Measurements from ENCODE around the gene SCN1A.
"Not testable (repeated sequence)": the region's sequence is repeated elsewhere in the genome, so short reads cannot be mapped to it uniquely, and the experiment has no call there.

The SCN1A gene

DNA sequence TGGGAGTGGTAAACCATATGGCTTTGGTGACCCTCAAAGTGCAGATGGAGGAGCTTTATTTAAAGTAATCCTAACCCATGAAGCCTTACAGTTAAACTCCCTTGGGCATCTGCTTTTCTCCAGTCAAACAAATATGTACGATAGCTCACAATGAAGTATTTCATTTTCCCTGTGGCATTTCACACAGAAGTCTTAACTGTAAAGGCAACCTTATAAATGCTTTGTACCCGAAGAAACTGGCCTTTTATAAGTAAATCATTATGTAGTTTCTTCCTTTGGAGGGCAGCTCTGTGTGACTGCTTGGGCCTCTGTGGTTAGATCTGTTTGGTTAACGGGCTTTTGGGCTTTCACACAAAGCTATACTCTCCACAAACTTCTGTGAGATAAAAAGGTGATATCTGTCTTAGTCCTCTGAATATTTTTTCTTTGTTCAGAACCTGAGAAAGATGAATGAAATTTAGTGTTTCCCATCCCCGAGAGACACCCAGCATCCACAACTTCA, 46.6 kb downstream of the SCN1A start:
- DNase-seq = no peak

GRCh38 chr2:166074430-166074829, 53.4 kb downstream of the SCN1A start:
- no peak for DNase-seq

DNA sequence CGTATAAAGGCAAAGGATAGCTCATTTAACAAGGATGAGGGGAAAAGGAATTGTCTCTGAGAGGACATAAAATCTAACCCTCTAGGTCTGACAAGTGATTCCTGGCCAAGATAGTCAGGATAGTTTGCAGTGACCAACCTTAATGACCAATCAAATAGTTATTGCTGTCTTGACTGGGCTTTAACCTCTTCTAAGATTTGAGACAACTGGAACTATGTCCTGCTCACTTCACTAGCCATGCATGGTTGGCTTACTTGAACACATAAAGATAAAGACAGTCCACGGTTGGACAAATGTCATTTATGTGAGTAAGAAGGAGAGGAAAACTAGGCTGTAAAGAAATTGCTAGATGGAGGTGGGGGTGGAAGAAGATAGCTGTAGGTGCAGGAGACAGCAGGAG, 53.8 kb downstream of the SCN1A start:
- no peak for DNase-seq

DNA sequence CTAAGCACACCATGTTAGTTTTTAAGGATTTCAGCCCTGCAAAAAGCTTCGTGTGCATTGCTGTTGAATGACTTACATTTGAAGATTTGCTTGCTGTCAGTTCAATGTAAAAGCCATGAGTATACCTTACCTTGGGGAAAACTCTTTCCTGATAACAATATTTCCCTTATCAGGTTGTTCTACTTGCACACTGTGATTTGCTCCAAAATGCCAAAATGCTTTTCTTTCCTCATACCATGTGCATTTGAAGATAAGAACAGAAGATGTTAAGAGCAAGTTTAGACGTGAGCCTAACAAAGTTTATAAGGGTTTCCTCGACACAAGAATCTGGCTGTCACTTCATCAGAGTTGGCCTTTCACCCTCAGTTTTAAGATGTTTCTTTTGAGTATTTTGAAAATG, 57.6 kb downstream of the SCN1A start:
- DNase-seq = no peak

GRCh38 chr2:166068981-166069380, 58.8 kb downstream of the SCN1A start:
- DNase-seq = no peak

DNA sequence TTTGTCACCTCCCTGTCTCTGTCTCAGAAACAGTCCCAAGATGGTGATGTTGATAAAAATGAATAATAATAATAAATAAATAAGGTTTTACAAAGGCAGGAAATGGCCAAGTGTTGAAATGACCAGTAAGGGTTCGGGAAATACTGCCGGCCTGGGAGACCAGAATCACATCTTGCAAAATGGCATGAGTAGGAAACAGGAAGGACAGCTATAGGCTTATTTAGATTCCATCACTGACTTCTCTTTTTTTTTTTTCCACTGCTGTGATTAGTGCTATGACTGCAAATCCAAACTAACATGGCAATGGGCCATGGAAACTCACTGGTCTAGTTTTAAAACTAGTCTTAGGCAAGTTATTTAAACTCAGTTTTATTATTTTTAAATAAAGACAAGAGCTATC, 60.6 kb downstream of the SCN1A start:
- no peak for DNase-seq

- no peak for DNase-seq
Observed at GRCh38 chr2:166060191-166060590, 67.6 kb downstream of the SCN1A start.

DNA sequence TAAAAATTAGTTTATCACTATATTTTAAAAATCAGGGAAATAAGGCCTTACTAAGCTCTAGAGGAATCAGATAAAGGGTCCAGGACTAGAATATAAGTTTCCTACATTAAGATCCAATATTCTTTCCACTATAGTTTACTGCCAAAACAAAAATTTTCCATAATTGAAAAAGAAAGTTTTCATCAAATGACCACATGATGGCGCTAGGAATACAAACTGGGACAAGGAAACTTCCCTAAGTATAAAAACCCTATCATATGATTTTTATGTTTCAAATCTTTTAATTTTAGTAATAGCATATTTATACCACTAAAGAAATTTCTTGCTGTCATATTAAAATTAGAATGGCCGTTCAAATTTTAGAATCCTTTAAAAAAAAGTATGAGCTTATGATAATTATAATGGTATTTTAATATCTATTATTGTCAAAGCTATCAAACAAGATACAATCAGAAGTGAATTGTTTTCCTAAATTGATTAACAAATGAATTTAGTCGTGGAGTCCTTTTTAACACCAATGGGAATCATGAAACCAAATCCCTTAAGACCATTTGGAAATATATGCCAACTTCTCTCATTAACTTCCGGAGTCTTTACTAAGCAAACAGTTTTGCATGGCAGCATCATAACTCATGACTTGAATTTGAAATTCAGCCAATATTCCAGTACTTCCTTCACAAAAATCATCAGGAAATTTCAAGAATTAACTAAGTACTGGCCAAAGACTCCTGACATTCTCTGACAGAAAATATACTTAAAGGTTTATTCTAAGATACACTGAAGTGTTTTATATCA, 70.3 kb downstream of the SCN1A start:
- DNase-seq = no peak

DNA sequence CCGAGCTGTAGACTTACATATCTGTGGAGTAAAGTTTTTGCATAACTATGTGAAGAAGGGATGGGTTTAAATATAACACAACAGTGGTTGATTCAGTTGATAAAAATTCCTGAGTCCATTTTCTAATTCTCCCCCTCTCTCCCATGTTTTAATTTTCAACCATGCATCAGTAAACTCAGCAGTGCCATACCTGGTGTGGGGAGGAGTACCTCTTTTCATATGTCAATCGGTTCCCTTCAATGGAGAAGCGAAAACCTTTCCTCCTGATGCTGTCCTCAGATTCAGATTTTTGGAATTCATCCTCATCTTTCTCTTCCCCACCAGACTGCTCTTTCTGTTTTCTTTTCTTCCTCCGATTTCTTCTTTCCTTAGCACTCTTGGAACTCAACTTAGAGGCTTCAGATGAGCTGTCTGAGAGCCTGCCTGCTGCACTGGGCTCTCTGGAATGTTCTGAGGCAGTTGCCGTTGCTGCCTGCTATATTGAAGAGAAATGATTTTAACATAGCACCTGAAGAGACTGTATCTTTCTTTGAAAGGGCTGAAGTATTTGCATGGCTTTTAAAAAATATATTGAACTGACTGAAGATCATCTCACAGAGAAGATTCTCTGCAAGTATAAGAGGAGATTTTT, 82.9 kb downstream of the SCN1A start:
- DNase-seq = no peak

DNA sequence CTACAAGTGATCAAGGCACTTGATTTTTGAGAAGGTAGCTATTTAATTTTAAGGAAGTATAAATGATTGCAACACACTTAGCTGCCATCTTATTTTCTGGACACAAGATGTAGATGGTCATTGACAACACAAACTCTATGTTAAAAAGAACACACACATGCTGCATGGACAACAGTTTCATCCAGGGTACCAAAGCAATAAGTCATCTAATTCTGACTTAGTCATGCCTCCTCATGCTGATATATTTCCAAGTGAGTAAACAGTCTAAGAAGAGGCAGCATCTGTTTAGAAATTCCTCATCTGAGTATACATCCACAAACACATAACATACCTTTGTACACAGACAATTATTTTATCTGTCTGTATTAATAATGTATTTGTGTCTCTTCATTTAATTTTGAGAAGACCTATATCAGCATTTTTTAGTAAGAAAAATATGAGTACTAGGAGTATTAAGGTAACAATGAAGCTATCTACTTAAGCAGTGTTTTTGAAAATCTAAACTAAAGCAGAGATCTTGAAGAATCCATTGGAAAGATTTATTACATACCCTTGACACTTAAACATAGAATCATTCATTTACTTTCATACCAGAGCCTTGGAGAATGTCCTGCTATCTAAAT, 84.9 kb downstream of the SCN1A start:
- DNase-seq = no peak

DNA sequence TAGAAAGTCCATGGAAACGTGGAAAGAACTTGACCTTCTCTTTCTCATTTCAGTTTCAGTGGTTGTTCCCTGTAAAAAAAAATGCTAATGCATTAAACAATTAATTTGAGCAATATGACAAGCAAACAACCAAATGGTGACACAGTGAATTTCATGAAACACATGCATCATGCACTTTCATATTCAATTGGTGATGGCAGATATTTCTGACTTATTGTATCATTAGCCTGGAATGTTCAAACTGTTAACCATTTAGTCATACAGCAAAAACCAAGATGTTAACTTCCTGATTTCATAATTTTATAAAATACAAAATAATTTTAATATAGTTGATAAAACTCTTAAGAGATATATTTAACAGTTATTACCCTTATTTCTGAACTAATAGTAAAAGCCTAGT, 85.5 kb downstream of the SCN1A start:
- no peak for DNase-seq

DNA sequence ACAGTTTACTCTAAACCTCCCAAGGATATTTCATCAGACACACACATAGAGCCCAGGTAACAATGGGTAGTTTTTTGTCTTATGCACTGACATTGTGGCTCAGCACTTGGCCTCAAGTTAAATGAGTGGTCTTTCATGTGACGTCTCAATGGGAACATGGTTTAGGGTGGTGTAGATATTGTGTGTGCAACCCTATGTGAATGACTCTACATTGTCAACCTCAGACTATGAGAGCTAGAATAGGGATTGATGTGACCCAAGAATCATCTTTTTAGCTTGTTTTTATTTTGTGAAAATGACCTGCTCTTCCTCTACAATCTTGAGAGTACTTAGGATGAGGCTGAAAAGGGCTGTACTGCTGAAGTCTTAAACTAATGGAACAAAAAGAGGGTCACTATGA, 86.2 kb downstream of the SCN1A start:
- no peak for DNase-seq

DNA sequence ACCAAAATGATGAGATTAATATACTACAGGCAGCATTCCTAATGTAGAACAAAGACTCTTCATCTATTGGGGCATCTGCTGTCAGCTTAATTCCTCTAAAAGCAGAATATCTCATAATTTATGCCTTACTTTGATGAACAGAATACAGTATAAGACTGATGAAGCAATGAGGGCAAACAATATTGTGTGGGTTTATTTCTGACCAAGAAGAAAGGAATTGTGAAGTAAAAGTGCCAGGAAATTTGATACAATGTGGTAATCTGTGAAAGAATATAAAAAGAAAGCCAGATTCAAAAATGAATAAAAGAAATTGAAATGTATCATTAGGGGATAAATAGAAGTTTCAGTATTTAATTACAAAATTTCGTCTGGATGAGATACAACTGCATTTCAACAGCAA, 95.5 kb downstream of the SCN1A start:
- DNase-seq = no peak

- DNase-seq = no peak
Observed at GRCh38 chr2:166031054-166031453, 96.8 kb downstream of the SCN1A start.

- no peak for DNase-seq
Observed at GRCh38 chr2:166025313-166025712, 102.5 kb downstream of the SCN1A start.

- DNase-seq = no peak
Observed at GRCh38 chr2:166017208-166017607, 110.6 kb downstream of the SCN1A start.

- no peak for DNase-seq
Observed at GRCh38 chr2:166013878-166014277, 113.9 kb downstream of the SCN1A start.

DNA sequence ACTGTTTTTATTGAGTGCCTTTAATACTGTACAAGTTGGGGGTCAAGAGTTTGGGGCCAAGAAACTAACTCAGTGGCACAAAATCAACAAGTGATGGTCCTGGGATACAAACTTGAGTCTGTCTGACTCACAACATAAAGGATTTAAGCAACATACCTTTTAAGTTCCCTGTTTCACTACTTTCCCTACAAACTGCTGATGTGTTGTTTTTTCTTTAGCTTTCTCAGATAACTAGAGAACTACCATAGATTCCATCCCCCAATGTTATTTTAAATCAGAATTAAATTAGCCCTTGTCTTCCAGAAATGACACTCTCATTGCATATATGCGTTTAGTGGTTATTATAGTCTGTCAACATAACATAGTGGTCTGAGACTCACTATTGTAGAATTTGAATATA, 116.2 kb downstream of the SCN1A start:
- no peak for DNase-seq

DNA sequence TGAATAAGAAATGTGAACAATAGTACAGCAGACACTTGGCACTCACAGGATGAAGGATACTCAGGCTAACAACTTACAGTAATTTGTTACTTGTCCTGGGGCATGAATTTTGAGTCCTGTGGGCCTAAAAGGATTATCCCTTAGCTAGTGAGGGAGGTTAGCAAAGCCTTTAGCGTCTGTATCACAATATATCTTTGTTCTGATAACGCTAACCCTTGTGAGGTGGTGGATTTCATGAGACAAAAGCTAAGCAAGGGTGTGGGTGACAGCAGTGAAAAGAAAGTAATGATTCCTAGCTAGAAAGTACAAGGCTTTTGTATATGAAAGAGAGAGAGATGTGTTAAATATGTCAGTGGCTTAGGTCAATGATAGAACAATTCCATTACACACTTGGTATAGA, 127.4 kb downstream of the SCN1A start:
- no peak for DNase-seq

DNA sequence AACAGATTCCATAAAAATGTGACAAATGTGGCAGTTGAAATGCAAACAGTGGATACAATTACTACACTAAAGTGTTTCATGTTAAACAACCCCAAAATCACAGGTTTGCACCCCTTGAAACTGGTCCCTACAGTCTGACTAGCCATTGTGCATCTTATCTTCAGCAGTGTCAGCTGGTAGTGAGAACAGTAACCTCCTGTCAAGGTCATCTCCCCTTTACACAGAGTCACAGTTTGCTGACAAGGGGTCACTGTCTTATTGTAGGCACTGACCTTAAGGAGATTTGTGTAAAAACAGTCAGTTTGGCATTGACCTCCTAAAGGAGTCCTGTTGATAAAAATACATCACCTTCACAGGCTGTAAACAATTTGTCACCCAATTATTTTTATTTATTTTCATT, 137.0 kb downstream of the SCN1A start:
- DNase-seq = no peak

GRCh38 chr2:165989851-165990250, 138.0 kb downstream of the SCN1A start:
- DNase-seq = no peak

- no peak for DNase-seq
Observed at GRCh38 chr2:165985120-165985519, 142.7 kb downstream of the SCN1A start.

- DNase-seq = not testable (repeated sequence)
Observed at GRCh38 chr2:165972161-165972560, 155.7 kb downstream of the SCN1A start.

GRCh38 chr2:165970663-165971062, 157.2 kb downstream of the SCN1A start:
- DNase-seq = no peak
